ENCODE data around the gene RASGRF1.

Gene RASGRF1

GRCh38 chr15:78957416-78958093 lies 133.0 kb downstream of the RASGRF1 start:
- no peak for TF ChIP-seq CTCF (conservative IDR thresholded peaks at IDR 0.05; ENCODE audit: low read depth)
- no peak overlapping the region for H3K27ac ChIP-seq
- ChIA-PET POLR2A (ENCODE audit: low non-redundant PET) (no interaction called here), CTCF (no interaction called here)
- DNase-seq (ENCODE audit: low spot score), result no peak

- POLR2A ChIA-PET (ENCODE audit: low non-redundant PET), result no interaction called here
- CTCF ChIA-PET, result no interaction called here
- no peak for DNase-seq (ENCODE audit: low spot score)
- TF ChIP-seq CTCF (conservative IDR thresholded peaks at IDR 0.05; ENCODE audit: low read depth), result no peak
- H3K27ac ChIP-seq, result no peak overlapping the region
These were observed 133.6 kb downstream of the RASGRF1 start for GRCh38 chr15:78956937-78957336.

DNA sequence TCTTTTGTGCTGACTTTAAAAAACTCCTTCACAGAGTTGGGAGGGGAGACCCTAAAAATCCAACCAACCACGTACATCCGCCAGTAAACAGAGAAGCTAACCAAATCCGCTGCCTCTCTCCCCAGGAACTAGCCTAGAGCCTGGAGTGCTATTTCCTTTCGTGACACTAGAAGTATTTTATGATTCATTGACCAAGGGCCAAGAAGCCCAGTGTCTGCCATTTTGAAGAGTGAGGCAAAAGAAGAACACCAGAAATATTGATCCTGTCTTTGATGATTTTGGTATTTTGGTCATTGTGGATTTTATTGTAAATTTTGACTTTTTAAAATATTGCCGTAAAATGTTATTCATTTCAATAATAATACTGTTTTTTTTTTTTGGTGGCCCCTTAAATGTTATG lies 135.2 kb downstream of the RASGRF1 start:
- DNase-seq (ENCODE audit: low spot score), result no peak
- TF ChIP-seq CTCF (conservative IDR thresholded peaks at IDR 0.05; ENCODE audit: low read depth), result no peak
- no peak overlapping the region for H3K27ac ChIP-seq
- CTCF ChIA-PET, result no interaction called here
- POLR2A ChIA-PET (ENCODE audit: low non-redundant PET), result no interaction called here

GRCh38 chr15:78951841-78952238 lies 138.7 kb downstream of the RASGRF1 start:
- DNase-seq (ENCODE audit: low spot score), result peak; percentile 89
- peak overlapping the region; percentile 22; the same call in 1 of the 2 replicates for H3K27ac ChIP-seq
- POLR2A ChIA-PET (ENCODE audit: low non-redundant PET), result no interaction called here
- no peak for TF ChIP-seq CTCF (conservative IDR thresholded peaks at IDR 0.05; ENCODE audit: low read depth)
- CTCF ChIA-PET, result no interaction called here

GRCh38 chr15:78950902-78951840 lies 139.4 kb downstream of the RASGRF1 start:
- CTCF ChIA-PET, result interaction anchor here (0.5 to 0.6 kb wide), 2 partner anchors 45 to 1346 kb away, joined by 3 read pairs; no protein-coding TSS in a partner anchor
- TF ChIP-seq CTCF (conservative IDR thresholded peaks at IDR 0.05; ENCODE audit: low read depth), result no peak
- no peak for DNase-seq (ENCODE audit: low spot score)
- POLR2A ChIA-PET (ENCODE audit: low non-redundant PET), result no interaction called here
- peak overlapping the region; percentile 22; the same call in 1 of the 2 replicates for H3K27ac ChIP-seq

DNA sequence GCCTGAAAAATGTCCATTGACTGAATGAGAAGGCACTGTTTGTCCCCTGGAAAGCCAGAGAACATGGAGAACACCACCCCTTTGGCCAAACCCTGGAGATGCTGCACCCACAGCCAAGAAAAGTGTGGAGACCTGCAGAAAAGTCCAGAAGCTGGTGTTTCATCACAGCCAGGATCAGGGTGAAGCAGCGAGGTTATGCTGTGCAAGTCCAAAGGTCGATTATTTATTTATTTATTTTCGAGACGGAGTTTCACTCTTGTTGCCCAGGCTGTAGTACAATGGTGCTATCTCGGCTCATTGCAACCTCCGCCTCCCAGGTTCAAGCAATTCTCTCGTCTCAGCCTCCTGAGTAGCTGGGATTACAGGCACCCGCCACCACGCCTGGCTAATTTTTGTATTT lies 140.2 kb downstream of the RASGRF1 start:
- CTCF ChIA-PET, result interaction anchor here (1.1 kb wide), 1 partner anchor 29 kb away, joined by 3 read pairs; no protein-coding TSS in a partner anchor
- TF ChIP-seq CTCF (conservative IDR thresholded peaks at IDR 0.05; ENCODE audit: low read depth), result no peak
- no peak for DNase-seq (ENCODE audit: low spot score)
- POLR2A ChIA-PET (ENCODE audit: low non-redundant PET), result no interaction called here
- H3K27ac ChIP-seq, result no peak overlapping the region
